DOHH2 (cell line): ENCODE measurements around the gene PHB1.

Source experiments
- H3F3A ChIP-seq: fragments of 200-600 bp; sonication (generic), shearing (Covaris generic); 2 replicates; pipeline ENCODE4 v1.6.0; 2016; ENCODE audit warnings: antibody characterized with exemption, mild to moderate bottlenecking; ENCODE audit not compliant: control insufficient read depth, insufficient read depth
- H3K27ac ChIP-seq: fragments of 200-600 bp; sonication (generic); 2 replicates; pipeline ENCODE4 v1.5.1; 2014; ENCODE audit warnings: low read depth, mild to moderate bottlenecking, low read length, moderate library complexity
- H3K27me3 ChIP-seq: fragments of 200-600 bp; sonication (generic); 2 replicates; pipeline ENCODE4 v1.6.1; 2014; ENCODE audit warnings: mild to moderate bottlenecking, low read length, mixed read lengths; ENCODE audit not compliant: control insufficient read depth
- H3K36me3 ChIP-seq: fragments of 200-600 bp; sonication (generic); 2 replicates; pipeline ENCODE4 v1.6.1; 2014; ENCODE audit warnings: mild to moderate bottlenecking, low read length, moderate library complexity, mixed read lengths; ENCODE audit not compliant: control insufficient read depth
- H3K4me1 ChIP-seq: fragments of 200-600 bp; sonication (generic); 2 replicates; pipeline ENCODE4 v1.6.1; 2014; ENCODE audit warnings: mild to moderate bottlenecking, low read length, mixed read lengths; ENCODE audit not compliant: control insufficient read depth
- H3K4me2 ChIP-seq: fragments of 200-600 bp; sonication (generic); 2 replicates; pipeline ENCODE4 v1.6.0; 2014; ENCODE audit warnings: mild to moderate bottlenecking, low read length, moderate library complexity
- H3K4me3 ChIP-seq: fragments of 200-600 bp; sonication (generic); 2 replicates; pipeline ENCODE4 v1.5.1; 2014; ENCODE audit warnings: mild to moderate bottlenecking, low read length, mixed read lengths
- H3K79me2 ChIP-seq: fragments of 200-600 bp; sonication (generic); 2 replicates; pipeline ENCODE4 v1.6.1; 2014; ENCODE audit warnings: mild to moderate bottlenecking, low read length, mixed read lengths; ENCODE audit not compliant: control insufficient read depth
- H3K9me2 ChIP-seq: fragments of 200-600 bp; sonication (generic); replicated peaks from 2 replicates; pipeline ENCODE4 v1.6.1; 2014; ENCODE audit warnings: mild to moderate bottlenecking, low read length, mixed read lengths; ENCODE audit not compliant: control insufficient read depth
- H3K9me3 ChIP-seq: fragments of 200-600 bp; sonication (generic); 2 replicates; pipeline ENCODE4 v1.6.1; 2014; ENCODE audit warnings: antibody characterized with exemption, low read length, mixed read lengths; ENCODE audit not compliant: control insufficient read depth, insufficient read depth
- H4K20me1 ChIP-seq: fragments of 200-600 bp; sonication (generic); 2 replicates; pipeline ENCODE4 v1.6.0; 2014; ENCODE audit warnings: low read depth, mild to moderate bottlenecking, antibody characterized with exemption, low read length, moderate library complexity; ENCODE audit not compliant: control insufficient read depth, insufficient read depth
- EZH2phosphoT487 ChIP-seq: fragments of 200-600 bp; sonication (generic); IDR thresholded peaks from 2 replicates; pipeline ENCODE4 v1.6.1; 2017; ENCODE audit warnings: borderline replicate concordance, mild to moderate bottlenecking, antibody characterized with exemption, low read length, moderate library complexity, mixed read lengths
- TF ChIP-seq, protein P1 (sequence below): fragments of 200-600 bp; sonication (generic); IDR thresholded peaks from one replicate; pipeline ENCODE4 v1.5.1; 2014; ENCODE audit warnings: antibody characterized with exemption, mild to moderate bottlenecking, low read depth, low read length; ENCODE audit not compliant: poor library complexity, severe bottlenecking

Gene PHB1

DNA sequence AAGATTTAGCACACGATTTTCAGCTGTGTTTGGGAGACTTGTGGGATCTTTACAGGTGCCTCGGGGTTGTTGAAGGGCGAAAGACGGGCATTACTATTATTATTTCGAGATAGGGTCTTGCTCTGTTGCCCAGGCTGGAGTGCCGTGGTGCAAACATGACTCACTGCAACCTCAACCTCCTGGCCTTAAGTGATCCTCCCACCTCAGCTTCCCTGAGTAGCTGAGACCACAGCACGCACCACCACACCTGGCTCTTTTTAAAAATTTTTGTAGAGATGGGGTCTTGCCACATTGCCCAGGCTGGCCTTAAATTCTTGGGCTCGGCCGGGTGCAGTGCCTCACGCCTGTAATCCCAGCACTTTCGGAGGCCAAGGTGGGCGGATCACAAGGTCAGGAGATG, 29.7 kb upstream of the PHB1 start:
- H3K9me2 ChIP-seq = no peaks in the 10 kb centered on the region
- TF ChIP-seq, protein P1, sequence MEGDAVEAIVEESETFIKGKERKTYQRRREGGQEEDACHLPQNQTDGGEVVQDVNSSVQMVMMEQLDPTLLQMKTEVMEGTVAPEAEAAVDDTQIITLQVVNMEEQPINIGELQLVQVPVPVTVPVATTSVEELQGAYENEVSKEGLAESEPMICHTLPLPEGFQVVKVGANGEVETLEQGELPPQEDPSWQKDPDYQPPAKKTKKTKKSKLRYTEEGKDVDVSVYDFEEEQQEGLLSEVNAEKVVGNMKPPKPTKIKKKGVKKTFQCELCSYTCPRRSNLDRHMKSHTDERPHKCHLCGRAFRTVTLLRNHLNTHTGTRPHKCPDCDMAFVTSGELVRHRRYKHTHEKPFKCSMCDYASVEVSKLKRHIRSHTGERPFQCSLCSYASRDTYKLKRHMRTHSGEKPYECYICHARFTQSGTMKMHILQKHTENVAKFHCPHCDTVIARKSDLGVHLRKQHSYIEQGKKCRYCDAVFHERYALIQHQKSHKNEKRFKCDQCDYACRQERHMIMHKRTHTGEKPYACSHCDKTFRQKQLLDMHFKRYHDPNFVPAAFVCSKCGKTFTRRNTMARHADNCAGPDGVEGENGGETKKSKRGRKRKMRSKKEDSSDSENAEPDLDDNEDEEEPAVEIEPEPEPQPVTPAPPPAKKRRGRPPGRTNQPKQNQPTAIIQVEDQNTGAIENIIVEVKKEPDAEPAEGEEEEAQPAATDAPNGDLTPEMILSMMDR = no peak
- no peak for TF ChIP-seq EZH2phosphoT487
- no peaks in the 10 kb centered on the region for H3F3A ChIP-seq
- H3K4me1 ChIP-seq = peaks cover 3% of the 10 kb centered on the region
- H3K27me3 ChIP-seq = peaks cover 12% of the 10 kb centered on the region
- no peaks in the 10 kb centered on the region for H4K20me1 ChIP-seq
- no peaks in the 10 kb centered on the region for H3K36me3 ChIP-seq
- no peaks in the 10 kb centered on the region for H3K79me2 ChIP-seq
- H3K4me2 ChIP-seq = no peak overlapping the region
- no peak overlapping the region for H3K4me3 ChIP-seq
- no peaks in the 10 kb centered on the region for H3K9me3 ChIP-seq
- no peak overlapping the region for H3K27ac ChIP-seq

DNA sequence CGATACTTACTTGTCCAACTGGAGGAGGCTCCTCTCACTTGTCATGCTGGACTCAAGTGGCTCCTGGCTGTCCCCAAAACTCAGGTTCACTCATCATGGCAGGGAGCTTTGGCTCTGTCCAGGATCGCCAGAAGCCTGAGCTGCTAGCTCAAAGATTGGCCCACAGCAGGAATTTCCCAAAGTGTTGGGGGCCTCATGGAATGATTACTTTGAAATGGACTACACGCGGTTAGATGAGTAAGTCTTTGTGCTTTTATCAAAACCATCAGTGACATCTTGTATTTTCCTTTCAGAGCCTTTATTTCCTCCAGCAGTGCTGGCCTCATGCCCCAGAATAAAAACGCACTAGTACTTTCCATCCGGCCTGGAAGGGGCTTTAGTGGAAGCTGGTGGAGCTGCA, 29.2 kb upstream of the PHB1 start:
- H4K20me1 ChIP-seq = no peaks in the 10 kb centered on the region
- H3K36me3 ChIP-seq = no peaks in the 10 kb centered on the region
- TF ChIP-seq, protein P1 = no peak
- no peaks in the 10 kb centered on the region for H3K79me2 ChIP-seq
- H3K4me3 ChIP-seq = no peak overlapping the region
- H3K4me1 ChIP-seq = peaks cover 8% of the 10 kb centered on the region
- no peaks in the 10 kb centered on the region for H3F3A ChIP-seq
- peaks cover 13% of the 10 kb centered on the region for H3K27me3 ChIP-seq
- H3K9me3 ChIP-seq = no peaks in the 10 kb centered on the region
- no peaks in the 10 kb centered on the region for H3K9me2 ChIP-seq
- H3K4me2 ChIP-seq = no peak overlapping the region
- no peak overlapping the region for H3K27ac ChIP-seq

DNA sequence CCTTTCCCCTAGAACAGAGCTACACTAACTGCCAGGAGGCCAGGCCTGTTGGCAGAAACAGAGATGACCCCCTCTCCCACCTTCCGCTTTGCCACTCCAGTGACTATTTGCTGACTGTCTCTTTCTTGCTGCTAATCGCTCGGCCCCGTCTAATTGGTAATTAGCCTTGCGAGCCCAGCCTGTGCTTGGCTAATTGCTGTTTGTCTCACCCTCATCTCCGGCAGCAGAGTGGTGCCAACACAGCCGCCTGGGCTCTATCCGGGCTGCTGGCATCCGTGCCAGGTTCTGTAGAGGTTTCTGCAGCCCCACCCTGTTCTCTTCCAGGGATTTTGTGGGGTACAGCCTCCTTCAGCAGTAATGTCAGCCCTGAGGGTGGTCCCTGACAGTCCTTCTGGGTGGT, 27.4 kb upstream of the PHB1 start:
- peaks cover 16% of the 10 kb centered on the region for H3K4me1 ChIP-seq
- no peak for TF ChIP-seq EZH2phosphoT487
- TF ChIP-seq, protein P1 = no peak
- no peaks in the 10 kb centered on the region for H4K20me1 ChIP-seq
- no peaks in the 10 kb centered on the region for H3K9me3 ChIP-seq
- no peaks in the 10 kb centered on the region for H3K36me3 ChIP-seq
- H3K4me3 ChIP-seq = no peak overlapping the region
- H3K27ac ChIP-seq = no peak overlapping the region
- H3K9me2 ChIP-seq = no peaks in the 10 kb centered on the region
- no peaks in the 10 kb centered on the region for H3K79me2 ChIP-seq
- no peaks in the 10 kb centered on the region for H3F3A ChIP-seq
- no peak overlapping the region for H3K4me2 ChIP-seq
- H3K27me3 ChIP-seq = peaks cover 30% of the 10 kb centered on the region

DNA sequence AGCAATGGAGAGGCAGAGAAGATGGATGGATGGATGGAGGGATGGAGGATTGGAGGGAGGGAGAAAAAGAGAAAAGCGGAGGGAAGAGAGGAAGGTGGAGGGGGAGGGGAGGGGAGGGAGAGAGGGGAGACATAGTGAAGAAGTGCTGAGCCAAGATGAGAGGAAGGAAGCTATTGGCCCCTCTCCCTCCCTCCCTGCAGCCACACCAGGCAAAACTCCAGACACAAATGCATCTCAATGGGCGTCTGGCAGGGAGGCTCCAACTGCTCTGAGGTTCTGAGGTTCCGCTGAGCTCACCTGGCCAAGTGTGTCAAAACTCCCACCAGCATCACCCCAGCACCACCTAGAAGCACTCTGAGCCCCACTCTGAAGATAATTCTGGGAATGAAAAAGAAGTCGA, 26.9 kb upstream of the PHB1 start:
- peaks cover 35% of the 10 kb centered on the region for H3K27me3 ChIP-seq
- H3K4me2 ChIP-seq = no peak overlapping the region
- no peak overlapping the region for H3K4me3 ChIP-seq
- no peaks in the 10 kb centered on the region for H3K9me3 ChIP-seq
- H3F3A ChIP-seq = no peaks in the 10 kb centered on the region
- no peaks in the 10 kb centered on the region for H3K36me3 ChIP-seq
- H3K79me2 ChIP-seq = no peaks in the 10 kb centered on the region
- H3K27ac ChIP-seq = no peak overlapping the region
- no peaks in the 10 kb centered on the region for H4K20me1 ChIP-seq
- no peak for TF ChIP-seq EZH2phosphoT487
- TF ChIP-seq, protein P1 = no peak
- H3K4me1 ChIP-seq = peaks cover 16% of the 10 kb centered on the region
- H3K9me2 ChIP-seq = no peaks in the 10 kb centered on the region
